SK-N-MC (cell line): ENCODE measurements around the gene CLIC1.

Experiments used
- EZH2 ChIP-seq: fragments of 200-600 bp; sonication (generic); IDR thresholded peaks from one replicate; pipeline ENCODE4 v1.6.1; 2017; ENCODE audit warnings: antibody characterized with exemption
- FOXP2 ChIP-seq: optimal IDR thresholded peaks from 2 replicates; pipeline ENCODE3; 2011; ENCODE audit warnings: mild to moderate bottlenecking, moderate library complexity; ENCODE audit not compliant: insufficient read depth; ENCODE audit errors: extremely low read length, control extremely low read depth
- POLR2AphosphoS5 ChIP-seq: IDR thresholded peaks from 2 replicates; pipeline ENCODE4 v1.6.1; 2012; ENCODE audit warnings: mild to moderate bottlenecking, low read depth, low read length, borderline replicate concordance

DNA sequence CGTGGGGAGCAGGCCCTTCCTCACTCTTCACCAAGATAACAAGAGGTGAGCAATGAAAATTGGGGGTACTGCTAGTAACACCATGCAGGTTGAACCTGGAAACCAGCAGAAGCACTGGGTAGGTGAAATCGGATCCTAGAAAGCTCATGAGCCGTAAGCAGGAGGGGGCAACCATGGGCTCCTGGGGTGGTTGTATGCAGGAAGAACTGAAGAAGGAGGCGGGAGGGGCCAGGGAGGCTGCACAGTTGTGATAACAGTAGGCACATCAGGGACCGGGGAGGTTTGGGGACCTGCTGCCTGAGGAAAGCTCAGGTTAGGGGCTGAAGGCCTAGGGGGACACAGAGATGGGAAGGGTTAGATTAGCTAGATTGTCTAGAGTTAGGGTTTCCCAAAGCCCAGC, 49.8 kb downstream of the CLIC1 start:
- no peak for TF ChIP-seq EZH2
- TF ChIP-seq FOXP2: no peak
- no peak for TF ChIP-seq POLR2AphosphoS5
